IPS-18a (cell line): ENCODE results near the gene ATP4A.

ENCODE experiments used
- H3K27ac ChIP-seq: one replicate; pipeline ENCODE4 v1.5.1; 2013; ENCODE audit warnings: low read length
- H3K27me3 ChIP-seq: one replicate; pipeline ENCODE4 v1.6.1; 2013; ENCODE audit warnings: mild to moderate bottlenecking, low read length; ENCODE audit not compliant: control insufficient read depth, insufficient read depth
- H3K36me3 ChIP-seq: one replicate; pipeline ENCODE4 v1.6.1; 2013; ENCODE audit warnings: low read depth, low read length; ENCODE audit not compliant: control insufficient read depth
- H3K4me1 ChIP-seq: one replicate; pipeline ENCODE4 v1.6.1; 2013; ENCODE audit warnings: low read depth, low read length; ENCODE audit not compliant: control insufficient read depth
- H3K4me3 ChIP-seq: one replicate; pipeline ENCODE4 v1.5.1; 2013; ENCODE audit warnings: low read length
- H3K9ac ChIP-seq: one replicate; pipeline ENCODE4 v1.6.1; 2013; ENCODE audit warnings: mild to moderate bottlenecking, low read length, moderate library complexity
- H3K9me3 ChIP-seq: one replicate; pipeline ENCODE4 v1.6.1; 2013; ENCODE audit warnings: low read depth, low read length; ENCODE audit not compliant: control insufficient read depth

The ATP4A gene

DNA sequence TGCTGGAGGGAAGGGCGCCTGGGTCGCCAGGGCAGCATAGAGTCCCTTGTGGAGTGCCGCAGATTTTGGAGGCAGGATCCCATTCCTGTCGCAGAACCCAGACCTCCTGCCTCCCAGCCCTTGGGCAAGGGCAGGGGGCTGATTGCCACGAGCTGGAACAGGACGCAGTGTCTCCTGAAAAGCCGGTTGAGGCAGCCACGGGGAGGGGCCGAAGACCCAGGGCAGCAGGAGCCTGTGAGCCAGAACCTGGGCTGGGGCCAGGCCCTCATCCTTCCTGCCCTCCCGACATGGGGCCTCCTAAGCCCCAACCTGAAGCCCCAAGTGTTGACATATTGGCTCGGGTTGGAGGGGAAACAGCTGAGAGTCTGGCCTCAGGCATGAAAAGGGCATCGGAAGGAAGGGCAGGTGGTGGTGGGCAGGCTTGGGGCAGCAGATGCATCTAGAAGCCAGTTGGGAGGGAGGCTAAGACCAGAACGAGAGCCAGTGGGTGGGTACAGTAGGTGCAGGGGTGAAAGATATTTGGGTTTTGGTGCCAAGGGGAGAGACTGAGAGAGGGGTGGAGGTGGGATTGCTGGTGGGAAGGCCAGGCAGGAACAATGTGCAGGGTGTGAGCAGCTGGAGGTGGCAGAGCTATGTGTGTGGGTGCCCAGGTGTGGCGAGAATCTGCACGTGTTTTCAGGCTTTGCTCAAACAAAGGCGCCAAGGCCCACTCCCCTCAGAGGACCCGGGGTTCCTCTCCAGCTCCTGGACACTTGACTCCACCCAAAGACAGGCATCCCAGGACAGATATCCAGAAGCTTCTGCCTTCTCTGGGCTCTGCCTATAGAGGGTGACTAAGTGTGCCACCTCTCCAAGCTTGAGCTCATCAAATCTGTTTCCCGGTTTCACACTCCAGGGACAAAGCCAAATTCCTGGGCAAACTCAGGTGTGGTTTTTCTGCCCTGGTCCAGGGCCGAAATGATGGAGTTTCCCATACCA is 33.9 kb downstream of the ATP4A start:
- Histone ChIP-seq H3K36me3 (no peaks in the 10 kb centered on the region), H3K9me3 (no peaks in the 10 kb centered on the region), H3K4me3 (no peak overlapping the region), H3K27me3 (peaks cover 6% of the 10 kb centered on the region), H3K27ac (no peak overlapping the region), H3K4me1 (peaks cover 5% of the 10 kb centered on the region), H3K9ac (no peak overlapping the region)

DNA sequence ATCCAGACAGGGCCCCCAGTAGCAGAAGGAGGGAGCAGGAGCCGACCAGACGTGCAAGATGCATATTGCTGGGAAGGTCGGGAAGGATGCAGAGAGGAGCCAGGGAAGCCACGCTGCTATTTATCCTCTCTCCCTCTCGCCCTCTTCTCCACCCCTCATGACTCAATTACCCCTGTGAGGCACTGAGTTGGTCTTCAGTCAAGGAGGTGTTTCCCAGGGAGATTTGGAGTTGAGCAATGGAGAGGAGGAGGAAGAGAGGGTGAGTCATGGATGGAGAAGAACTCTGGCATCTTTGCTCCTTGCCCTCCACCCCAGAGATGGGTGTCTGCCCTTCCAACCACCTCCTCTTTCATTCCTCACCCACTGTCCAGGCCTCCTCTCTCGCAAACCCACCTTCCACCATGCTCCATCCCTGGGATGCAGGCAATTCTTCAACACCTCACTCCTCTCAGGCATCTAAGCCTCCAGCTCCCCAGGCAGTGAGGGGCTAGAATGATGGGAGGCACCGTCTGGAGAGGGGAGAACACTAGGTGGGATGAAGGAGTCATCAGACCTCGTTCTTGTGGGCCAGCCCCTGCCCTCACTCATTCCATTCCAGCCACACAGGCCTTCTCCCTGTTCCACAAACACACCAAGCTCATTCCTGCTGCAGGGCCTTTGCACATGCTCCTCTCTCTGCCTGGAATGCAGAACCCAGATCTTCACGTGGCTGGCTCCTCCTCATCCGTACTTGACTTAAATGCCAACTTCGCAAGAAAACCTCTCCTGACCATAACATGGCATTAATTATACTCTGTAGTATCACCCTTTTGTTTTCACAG is 35.0 kb downstream of the ATP4A start, which contains the start of gene SBSN:
Gene SBSN (minus strand): TSS at position 94 of the 821 bp plus-strand sequence. CDS start 30 bp downstream, at position 64.
- H3K4me3 ChIP-seq = no peak within 1 kb of the TSS
- peaks cover 14% of the 10 kb centered on the region for H3K4me1 ChIP-seq
- H3K27me3 ChIP-seq = peaks cover 6% of the 10 kb centered on the region
- H3K9me3 ChIP-seq = no peaks in the 10 kb centered on the region
- no peak within 1 kb of the TSS for H3K27ac ChIP-seq
- H3K36me3 ChIP-seq = no peaks in the 10 kb centered on the region
- H3K9ac ChIP-seq = no peak within 1 kb of the TSS

DNA sequence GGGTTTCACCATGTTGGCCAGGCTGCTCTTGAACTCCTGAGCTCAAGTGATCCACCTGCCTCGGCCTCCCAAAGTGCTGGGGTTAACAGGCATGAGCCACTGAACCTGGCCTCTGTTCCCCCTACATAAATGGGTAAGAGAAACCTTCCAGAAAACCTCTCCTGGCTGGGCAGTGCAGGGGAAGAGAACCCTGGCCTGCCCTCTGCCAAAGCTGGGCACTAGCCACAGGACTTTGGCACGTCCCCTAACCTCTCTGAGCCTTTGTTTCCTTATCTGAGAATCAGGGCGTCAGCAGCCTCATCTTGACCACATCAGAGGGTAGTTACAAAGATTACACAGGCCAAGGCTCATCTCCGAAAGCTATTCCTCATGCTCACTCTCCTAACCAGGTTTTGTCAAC is 37.6 kb downstream of the ATP4A start:
- Histone ChIP-seq H3K27ac (no peak overlapping the region), H3K9me3 (no peaks in the 10 kb centered on the region), H3K36me3 (no peaks in the 10 kb centered on the region), H3K27me3 (peaks cover 6% of the 10 kb centered on the region), H3K9ac (no peak overlapping the region), H3K4me1 (peaks cover 14% of the 10 kb centered on the region), H3K4me3 (no peak overlapping the region)

DNA sequence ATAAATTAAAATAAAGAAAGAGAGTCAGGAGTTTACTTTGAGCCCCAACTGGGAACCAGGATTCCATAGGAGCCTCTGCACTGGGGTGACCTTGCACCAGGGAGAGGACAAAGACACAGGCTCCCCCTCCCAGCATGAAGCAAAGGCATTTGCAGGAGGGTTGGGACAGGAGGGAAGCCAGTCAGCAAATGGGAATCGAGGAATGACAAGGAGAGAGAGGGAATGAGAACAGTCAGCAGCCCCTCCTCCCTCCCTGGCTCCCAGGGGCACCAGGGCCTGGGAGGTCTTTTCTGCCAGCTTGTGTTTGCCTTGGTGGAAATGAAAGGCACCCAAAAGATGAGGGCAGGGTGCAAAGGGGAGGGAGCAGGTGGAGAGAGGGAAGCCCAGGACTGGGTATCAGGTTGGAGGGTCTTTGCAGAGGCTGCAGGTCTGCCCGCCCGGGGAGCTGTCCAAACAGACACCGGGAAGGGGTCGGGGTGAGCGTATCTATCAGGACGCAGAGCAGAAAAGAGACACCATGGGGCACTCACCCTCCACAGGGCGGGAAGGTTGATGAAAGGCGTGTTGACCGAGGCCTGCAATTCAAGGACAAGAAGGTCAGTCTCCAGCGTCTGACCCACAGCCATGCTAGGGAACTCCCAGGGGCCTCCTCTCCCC is 39.1 kb downstream of the ATP4A start:
- peaks cover 14% of the 10 kb centered on the region for H3K4me1 ChIP-seq
- peak overlapping the region; percentile 10 for H3K9ac ChIP-seq
- H3K27me3 ChIP-seq = peaks cover 6% of the 10 kb centered on the region
- H3K9me3 ChIP-seq = no peaks in the 10 kb centered on the region
- no peaks in the 10 kb centered on the region for H3K36me3 ChIP-seq
- H3K4me3 ChIP-seq = peak overlapping the region; percentile 12
- no peak overlapping the region for H3K27ac ChIP-seq

DNA sequence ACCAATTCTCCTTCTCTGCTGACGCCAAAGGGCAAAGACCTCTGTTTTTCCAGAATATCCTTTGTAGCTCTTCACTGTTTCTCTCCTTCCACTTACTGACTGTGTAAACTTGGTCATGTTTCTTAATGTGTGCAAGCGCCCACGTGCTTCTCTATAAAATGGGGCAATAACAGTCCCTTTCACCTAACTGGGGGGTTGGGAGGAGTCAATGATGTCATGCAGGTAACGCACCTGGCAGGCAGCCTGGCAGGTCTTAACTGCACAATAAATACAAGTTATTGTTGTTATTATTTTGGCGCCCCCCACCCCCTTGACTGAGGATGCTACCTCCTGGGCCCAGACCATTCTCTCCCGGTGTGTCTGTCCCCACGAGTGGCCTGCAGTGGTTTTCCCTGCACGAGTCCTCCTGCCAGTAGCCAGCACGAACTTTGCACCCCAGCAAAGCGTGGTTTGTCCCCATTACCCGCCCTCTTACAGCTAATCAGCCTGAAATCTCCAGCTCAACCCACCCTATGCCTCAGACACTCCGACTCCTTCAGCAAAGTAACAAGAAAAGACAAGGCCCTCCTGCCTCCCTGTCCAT is 40.6 kb downstream of the ATP4A start:
- no peak overlapping the region for H3K9ac ChIP-seq
- H3K27ac ChIP-seq = no peak overlapping the region
- H3K4me1 ChIP-seq = peaks cover 14% of the 10 kb centered on the region
- peaks cover 6% of the 10 kb centered on the region for H3K27me3 ChIP-seq
- H3K36me3 ChIP-seq = no peaks in the 10 kb centered on the region
- no peaks in the 10 kb centered on the region for H3K9me3 ChIP-seq
- no peak overlapping the region for H3K4me3 ChIP-seq

DNA sequence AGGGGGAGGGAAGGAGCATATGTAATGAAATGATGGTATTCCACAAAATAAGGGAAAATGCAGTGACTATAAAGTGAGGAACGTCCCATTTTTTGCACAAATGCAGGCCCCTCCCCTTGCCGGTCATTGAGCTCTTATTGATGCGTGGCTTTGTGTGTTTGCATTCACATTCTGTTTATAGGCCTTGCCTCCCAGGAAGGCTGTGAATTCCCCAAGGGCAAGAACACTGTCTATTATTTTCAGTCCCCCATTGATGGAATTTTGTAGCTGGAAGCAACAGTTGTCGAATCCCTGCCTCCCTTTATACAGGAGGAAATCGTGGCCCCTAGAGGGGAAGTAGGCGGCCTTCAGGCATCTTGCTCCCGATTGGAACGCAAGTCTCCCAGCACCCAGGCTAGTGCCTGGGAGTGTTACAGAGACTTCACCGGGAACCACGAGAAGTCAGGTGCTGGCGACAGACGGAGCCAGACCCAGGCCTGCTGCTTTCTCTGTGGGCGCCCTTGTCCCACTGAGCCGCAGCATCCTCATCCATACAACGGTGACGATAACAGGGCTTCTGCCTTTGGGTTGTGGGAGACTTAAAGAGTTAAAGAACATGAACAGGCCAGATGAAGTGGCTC is 42.2 kb downstream of the ATP4A start:
- no peaks in the 10 kb centered on the region for H3K9me3 ChIP-seq
- no peak overlapping the region for H3K4me3 ChIP-seq
- no peak overlapping the region for H3K9ac ChIP-seq
- H3K4me1 ChIP-seq = peaks cover 14% of the 10 kb centered on the region
- H3K27me3 ChIP-seq = peaks cover 6% of the 10 kb centered on the region
- H3K27ac ChIP-seq = no peak overlapping the region
- H3K36me3 ChIP-seq = no peaks in the 10 kb centered on the region

DNA sequence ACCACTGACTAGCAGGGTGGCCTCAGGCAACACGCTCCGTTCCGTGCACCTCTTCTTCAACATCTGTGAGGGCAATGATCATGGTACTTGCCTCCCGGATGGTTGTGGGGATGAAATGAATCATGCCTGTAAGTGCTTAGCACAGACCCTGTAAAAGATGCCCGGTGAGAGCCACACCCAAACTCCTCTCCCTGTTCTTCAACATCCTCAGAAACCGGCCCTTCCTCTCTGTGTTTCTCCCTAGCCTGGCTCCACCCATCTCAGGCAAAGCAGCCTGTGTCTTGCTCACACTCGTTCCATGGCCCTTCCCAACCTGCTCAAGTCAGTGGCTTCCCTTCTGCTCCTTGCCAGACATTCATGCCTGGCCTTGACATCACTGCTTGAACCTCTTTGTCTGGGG is 44.2 kb downstream of the ATP4A start:
- no peak overlapping the region for H3K27ac ChIP-seq
- H3K9ac ChIP-seq = no peak overlapping the region
- H3K9me3 ChIP-seq = no peaks in the 10 kb centered on the region
- H3K27me3 ChIP-seq = no peaks in the 10 kb centered on the region
- H3K4me1 ChIP-seq = peaks cover 7% of the 10 kb centered on the region
- H3K4me3 ChIP-seq = no peak overlapping the region
- H3K36me3 ChIP-seq = no peaks in the 10 kb centered on the region

DNA sequence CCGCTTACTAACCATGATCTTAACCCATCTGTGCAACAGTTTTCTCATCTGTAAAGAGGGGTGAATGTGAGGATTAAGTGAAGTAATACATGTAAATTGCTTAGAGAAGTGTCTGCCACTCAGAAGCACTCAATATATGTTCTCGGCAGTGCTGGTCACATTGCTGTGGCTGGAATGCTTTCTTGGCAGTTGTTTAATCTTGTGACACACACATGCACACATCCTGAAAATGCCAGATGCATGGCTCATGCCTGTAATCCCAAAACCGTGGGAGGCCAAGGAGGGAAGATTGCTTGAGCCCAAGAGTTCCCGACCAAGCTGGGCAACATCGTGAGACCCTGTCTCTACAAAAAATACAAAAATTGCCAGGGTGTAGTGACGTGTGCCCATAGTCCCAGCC is 45.1 kb downstream of the ATP4A start:
- Histone ChIP-seq H3K27me3 (no peaks in the 10 kb centered on the region), H3K4me1 (peaks cover 5% of the 10 kb centered on the region), H3K4me3 (no peak overlapping the region), H3K36me3 (no peaks in the 10 kb centered on the region), H3K9me3 (no peaks in the 10 kb centered on the region), H3K27ac (no peak overlapping the region), H3K9ac (no peak overlapping the region)

DNA sequence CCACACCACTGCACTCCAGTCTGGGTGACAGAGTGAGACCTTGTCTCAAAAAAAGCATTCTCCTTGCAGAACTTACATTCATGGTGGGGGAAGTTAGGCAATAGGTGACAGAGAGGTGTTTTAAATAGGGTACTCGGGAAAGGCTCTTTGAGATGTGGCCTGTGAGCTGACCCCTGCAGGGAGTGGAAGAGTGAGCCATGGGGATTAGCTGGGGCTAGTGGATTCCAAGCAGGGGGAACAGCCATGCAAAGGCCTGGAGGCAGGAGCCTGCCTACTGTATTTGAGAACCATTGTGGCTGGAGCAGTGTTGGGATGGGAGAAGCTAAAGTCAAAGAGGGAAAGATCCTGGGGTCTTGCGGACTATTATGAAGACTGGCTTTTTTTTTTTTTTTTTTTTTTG is 46.1 kb downstream of the ATP4A start:
- Histone ChIP-seq H3K9ac (no peak overlapping the region), H3K4me1 (peaks cover 6% of the 10 kb centered on the region), H3K4me3 (no peak overlapping the region), H3K27ac (no peak overlapping the region), H3K27me3 (no peaks in the 10 kb centered on the region), H3K36me3 (no peaks in the 10 kb centered on the region), H3K9me3 (no peaks in the 10 kb centered on the region)

DNA sequence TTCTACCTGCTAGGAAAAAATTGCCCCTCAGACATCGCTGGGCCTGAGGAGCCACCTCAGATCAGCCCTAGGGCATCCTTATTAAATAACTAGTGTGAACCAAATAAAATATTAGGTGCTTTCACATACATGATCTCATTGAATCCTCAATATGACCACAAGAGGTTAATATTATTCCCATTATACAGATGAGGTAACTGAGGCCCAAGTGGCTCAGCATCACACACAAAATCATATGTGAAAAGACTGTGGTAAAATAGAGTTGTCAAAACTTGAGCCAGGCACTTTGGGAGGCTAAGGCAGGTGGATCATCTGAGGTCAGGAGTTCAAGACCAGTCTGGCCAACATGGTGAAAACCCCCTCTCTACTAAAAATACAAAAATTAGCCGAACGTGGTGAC is 47.1 kb downstream of the ATP4A start:
- H3K36me3 ChIP-seq = no peaks in the 10 kb centered on the region
- H3K27ac ChIP-seq = no peak overlapping the region
- no peak overlapping the region for H3K9ac ChIP-seq
- no peaks in the 10 kb centered on the region for H3K9me3 ChIP-seq
- peaks cover 5% of the 10 kb centered on the region for H3K27me3 ChIP-seq
- H3K4me1 ChIP-seq = peaks cover 6% of the 10 kb centered on the region
- H3K4me3 ChIP-seq = no peak overlapping the region
